Measurements from ENCODE around the gene FALEC.
A peak's percentile ranks its signal among the peaks of the same experiment; 100 is the strongest.

FALEC gene

GRCh38 chr1:150512846-150513245, 2.7 kb upstream of the FALEC start:
- no peak for DNase-seq

DNA sequence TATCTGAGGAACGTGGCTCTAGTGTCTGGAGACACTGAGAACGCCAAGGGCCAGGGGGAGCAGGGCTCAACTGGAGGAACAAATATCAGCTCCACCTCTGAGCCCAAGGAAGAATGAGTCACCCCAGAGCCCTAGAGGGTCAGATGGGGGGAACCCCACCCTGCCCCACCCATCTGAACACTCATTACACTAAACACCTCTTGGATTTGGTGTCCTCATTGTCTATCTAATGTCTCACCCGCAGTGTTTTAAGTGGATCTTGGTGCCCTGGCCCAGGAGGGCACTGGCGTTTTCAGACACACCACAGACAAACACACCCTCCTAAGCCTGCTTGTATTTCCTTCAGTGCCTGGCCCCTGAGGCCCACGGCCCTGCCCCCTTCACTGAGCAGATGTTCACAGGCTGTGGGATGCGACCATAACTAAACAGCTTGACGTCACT, 2.2 kb upstream of the FALEC start:
- DNase-seq, result peak; percentile 60 to 63

GRCh38 chr1:150514260-150514659, 1.3 kb upstream of the FALEC start:
- DNase-seq, result no peak

GRCh38 chr1:150514913-150515327, 632 bp upstream of the FALEC start:
- no peak for DNase-seq

- DNase-seq, result peak; percentile 51 to 65
Measured at GRCh38 chr1:150516050-150516591, 569 bp downstream of the FALEC start.

GRCh38 chr1:150516616-150517015, 1.1 kb downstream of the FALEC start:
- DNase-seq, result peak in 1 of 2 experiments; percentile 19

- no peak for DNase-seq
Measured at GRCh38 chr1:150521196-150521968, 5.8 kb downstream of the FALEC start.

- no peak for DNase-seq
Measured at GRCh38 chr1:150525348-150525747, 9.8 kb downstream of the FALEC start.

DNA sequence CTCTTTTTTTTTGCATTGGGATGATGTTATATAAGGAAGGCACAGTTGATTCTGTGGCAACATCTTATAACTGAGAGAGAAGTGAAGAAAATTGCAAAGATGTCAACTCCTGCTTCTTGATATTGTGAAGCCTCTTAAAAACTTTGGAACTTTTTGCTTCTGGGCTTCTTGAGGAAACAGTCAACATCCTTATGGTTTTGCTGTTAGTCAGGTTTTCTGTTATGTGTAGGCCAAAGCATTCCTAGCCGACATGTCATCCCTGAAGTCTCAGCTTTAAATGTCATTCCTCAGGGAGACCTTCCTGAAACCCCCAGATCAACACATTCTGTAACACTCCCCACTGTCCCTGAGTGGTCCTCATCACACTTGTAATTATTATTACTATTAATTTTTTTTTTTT, 12.6 kb downstream of the FALEC start:
- no peak for DNase-seq

- DNase-seq, result no peak
Measured at GRCh38 chr1:150529017-150529416, 13.5 kb downstream of the FALEC start.

- DNase-seq, result no peak
Measured at GRCh38 chr1:150530491-150531159, 15.1 kb downstream of the FALEC start.

GRCh38 chr1:150532860-150533259, 17.3 kb downstream of the FALEC start:
- no peak for DNase-seq

- no peak for DNase-seq
Measured at GRCh38 chr1:150534002-150534401, 18.4 kb downstream of the FALEC start.

GRCh38 chr1:150535511-150536287, 20.1 kb downstream of the FALEC start:
- DNase-seq, result no peak

GRCh38 chr1:150536836-150537731, 21.5 kb downstream of the FALEC start:
- no peak for DNase-seq

GRCh38 chr1:150537732-150538684, 22.5 kb downstream of the FALEC start:
- DNase-seq, result no peak

- peak; percentile 94 to 96 for DNase-seq
Measured at GRCh38 chr1:150543500-150544143, 28.1 kb downstream of the FALEC start.

- DNase-seq, result peak; percentile 31 to 62
Measured at GRCh38 chr1:150544204-150544603, 28.7 kb downstream of the FALEC start.

- DNase-seq, result no peak
Measured at GRCh38 chr1:150545486-150546032, 30.0 kb downstream of the FALEC start.

DNA sequence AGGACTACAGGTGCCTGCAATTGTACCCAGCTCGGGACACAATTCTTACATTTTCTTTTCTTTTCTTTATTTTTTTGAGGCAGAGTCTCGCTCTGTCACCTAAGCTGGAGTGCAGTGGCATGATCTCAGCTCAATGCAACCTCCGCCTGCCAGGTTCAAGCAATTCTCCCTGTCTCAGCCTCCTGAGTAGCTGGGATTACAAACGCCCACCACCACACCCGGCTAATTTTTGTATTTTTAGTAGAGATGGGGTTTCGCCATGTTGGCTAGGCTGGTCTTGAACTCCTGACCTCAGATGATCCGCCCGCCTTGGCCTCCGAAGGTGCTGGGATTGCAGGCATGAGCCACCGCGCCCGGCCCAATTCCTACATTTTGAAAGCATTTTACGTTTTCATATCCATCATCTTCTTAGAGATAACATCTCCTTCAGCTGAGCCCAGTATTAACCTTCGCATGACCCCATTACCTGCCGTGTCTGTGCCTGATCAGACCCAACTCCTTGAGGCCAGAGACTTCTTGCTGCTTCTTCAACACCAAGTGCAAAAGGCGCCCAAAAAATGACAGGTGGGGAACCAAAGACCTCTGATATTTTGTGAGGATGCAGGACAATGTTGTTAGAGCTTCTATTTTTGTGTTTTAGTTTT, 30.9 kb downstream of the FALEC start:
- DNase-seq, result no peak

Data from SHP77 (cell line).